Astrocyte (in vitro differentiated cells and primary cell): ENCODE data around the gene CCDC85A. TPM values are rescaled to one million over a fixed set of nuclear protein-coding genes. Genes with fewer than 3 reads are reported as not detected.

Source experiments
- DNase-seq: peaks from one replicate; pipeline ENCODE4 v3.0.0-alpha.2; 2010; ENCODE audit warnings: low read depth
- FAIRE-seq: peaks from 2 replicates; lab custom pipeline; 2011; peaks lifted over from hg19 to GRCh38; lab: Jason Lieb, UNC
- H2AFZ ChIP-seq: 2 replicates; pipeline ENCODE4 v1.6.0; 2012; ENCODE audit warnings: low read depth, low read length, inconsistent platforms
- H3K27ac ChIP-seq: 2 replicates; pipeline ENCODE4 v1.5.1; 2011; ENCODE audit warnings: low read depth, low read length, inconsistent platforms
- H3K27me3 ChIP-seq: 2 replicates; pipeline ENCODE4 v1.6.0; 2011; ENCODE audit warnings: low read length, inconsistent platforms; ENCODE audit not compliant: insufficient read depth
- H3K36me3 ChIP-seq: 2 replicates; pipeline ENCODE4 v1.5.1; 2011; ENCODE audit warnings: low read length, inconsistent platforms; ENCODE audit not compliant: insufficient read depth
- H3K4me1 ChIP-seq: 2 replicates; pipeline ENCODE4 v1.5.1; 2011; ENCODE audit warnings: low read length, inconsistent platforms; ENCODE audit not compliant: insufficient read depth
- H3K4me2 ChIP-seq: 2 replicates; pipeline ENCODE4 v1.6.0; 2012; ENCODE audit warnings: low read length, inconsistent platforms
- H3K4me3 ChIP-seq: 2 replicates; pipeline ENCODE4 v1.5.1; 2011; ENCODE audit warnings: low read depth, mild to moderate bottlenecking, low read length, inconsistent platforms; ENCODE audit not compliant: insufficient read depth
- H3K79me2 ChIP-seq: 2 replicates; pipeline ENCODE4 v1.6.0; 2012; ENCODE audit warnings: mild to moderate bottlenecking, low read length, inconsistent platforms; ENCODE audit not compliant: insufficient read depth
- H3K9ac ChIP-seq: 2 replicates; pipeline ENCODE4 v1.6.0; 2012; ENCODE audit warnings: mild to moderate bottlenecking, low read length, inconsistent platforms
- H3K9me3 ChIP-seq: 2 replicates; pipeline ENCODE4 v1.5.1; 2012; ENCODE audit warnings: low read depth, mild to moderate bottlenecking, low read length, inconsistent platforms; ENCODE audit not compliant: insufficient read depth
- H4K20me1 ChIP-seq: 2 replicates; pipeline ENCODE4 v1.6.0; 2012; ENCODE audit warnings: low read length, inconsistent platforms; ENCODE audit not compliant: insufficient read depth
- H3K27ac Mint-ChIP-seq: one replicate; pipeline ENCODE4 v1.8.0; 2021; ENCODE audit warnings: mild to moderate bottlenecking, mixed read lengths; ENCODE audit not compliant: unreplicated experiment
- H3K27me3 Mint-ChIP-seq: one replicate; pipeline ENCODE4 v1.8.0; 2021; ENCODE audit warnings: low read depth, mixed read lengths; ENCODE audit not compliant: unreplicated experiment
- H3K36me3 Mint-ChIP-seq: one replicate; pipeline ENCODE4 v1.8.0; 2021; ENCODE audit warnings: low read depth, mixed read lengths; ENCODE audit not compliant: unreplicated experiment
- H3K4me1 Mint-ChIP-seq: one replicate; pipeline ENCODE4 v1.8.0; 2021; ENCODE audit warnings: low read depth, mixed read lengths; ENCODE audit not compliant: unreplicated experiment
- H3K4me3 Mint-ChIP-seq: one replicate; pipeline ENCODE4 v1.8.0; 2021; ENCODE audit warnings: mild to moderate bottlenecking, moderate library complexity, mixed read lengths; ENCODE audit not compliant: unreplicated experiment
- H3K9me3 Mint-ChIP-seq: one replicate; pipeline ENCODE4 v1.8.0; 2021; ENCODE audit warnings: mild to moderate bottlenecking, mixed read lengths; ENCODE audit not compliant: unreplicated experiment
- CTCF ChIP-seq: IDR thresholded peaks from 2 replicates; pipeline ENCODE4 v1.5.1; 2011; ENCODE audit warnings: low read depth, mild to moderate bottlenecking, inconsistent platforms, low read length, moderate library complexity; ENCODE audit not compliant: insufficient read depth
- EZH2 ChIP-seq: IDR thresholded peaks from 2 replicates; pipeline ENCODE4 v1.6.1; 2012; ENCODE audit warnings: mild to moderate bottlenecking, low read length, inconsistent platforms; ENCODE audit not compliant: insufficient read depth
- total RNA-seq: library from RNA; stranded (reverse); gene quantifications from 2 replicates; pipeline ENCODE4 v1.2.1, GENCODE V29; 2021

The CCDC85A gene
- total RNA-seq, 1 donor from 2014 or later = 8.9 TPM

GRCh38 chr2:56207760-56208159 is 24.0 kb downstream of the CCDC85A start:
- no peak overlapping the region for H3K4me2 ChIP-seq
- no peaks in the 10 kb centered on the region for H3K27me3 Mint-ChIP-seq
- H3K36me3 ChIP-seq = no peaks in the 10 kb centered on the region
- H3K36me3 Mint-ChIP-seq = peaks cover 2% of the 10 kb centered on the region
- no peak overlapping the region for H3K27ac ChIP-seq
- no peaks in the 10 kb centered on the region for H3K9me3 ChIP-seq
- DNase-seq (no peak), FAIRE-seq (no peak)
- H3K79me2 ChIP-seq = no peaks in the 10 kb centered on the region
- H3K27ac Mint-ChIP-seq = no peak overlapping the region
- H3K4me3 Mint-ChIP-seq = no peak overlapping the region
- no peak overlapping the region for H2AFZ ChIP-seq
- no peaks in the 10 kb centered on the region for H3K4me1 ChIP-seq
- peaks cover 10% of the 10 kb centered on the region for H3K4me1 Mint-ChIP-seq
- H3K9ac ChIP-seq = no peak overlapping the region
- TF ChIP-seq CTCF = no peak
- no peak for TF ChIP-seq EZH2
- H3K4me3 ChIP-seq = no peak overlapping the region
- peaks cover 7% of the 10 kb centered on the region for H3K9me3 Mint-ChIP-seq
- H3K27me3 ChIP-seq = no peaks in the 10 kb centered on the region
- no peaks in the 10 kb centered on the region for H4K20me1 ChIP-seq

- Histone ChIP-seq H3K4me2 (no peak overlapping the region), H4K20me1 (no peaks in the 10 kb centered on the region), H3K79me2 (no peaks in the 10 kb centered on the region), H2AFZ (no peak overlapping the region), H3K36me3 (no peaks in the 10 kb centered on the region), H3K9ac (no peak overlapping the region), H3K27ac (no peak overlapping the region), H3K4me3 (no peak overlapping the region), H3K9me3 (no peaks in the 10 kb centered on the region), H3K4me1 (no peaks in the 10 kb centered on the region), H3K27me3 (no peaks in the 10 kb centered on the region)
- Mint-ChIP-seq H3K4me1 (peaks cover 8% of the 10 kb centered on the region), H3K9me3 (peaks cover 7% of the 10 kb centered on the region), H3K36me3 (peaks cover 2% of the 10 kb centered on the region), H3K27ac (no peak overlapping the region), H3K4me3 (no peak overlapping the region), H3K27me3 (no peaks in the 10 kb centered on the region)
- FAIRE-seq = no peak
- DNase-seq = no peak
- no peak for TF ChIP-seq EZH2
- no peak for TF ChIP-seq CTCF
These were observed 24.6 kb downstream of the CCDC85A start for GRCh38 chr2:56208380-56208779.

- Histone ChIP-seq H3K27me3 (no peaks in the 10 kb centered on the region), H3K4me2 (no peak overlapping the region), H3K9ac (no peak overlapping the region), H4K20me1 (no peaks in the 10 kb centered on the region), H3K27ac (no peak overlapping the region), H2AFZ (no peak overlapping the region), H3K4me3 (no peak overlapping the region), H3K79me2 (no peaks in the 10 kb centered on the region), H3K9me3 (no peaks in the 10 kb centered on the region), H3K36me3 (no peaks in the 10 kb centered on the region), H3K4me1 (no peaks in the 10 kb centered on the region)
- Mint-ChIP-seq H3K27ac (no peak overlapping the region), H3K4me1 (peaks cover 8% of the 10 kb centered on the region), H3K4me3 (no peak overlapping the region), H3K36me3 (peaks cover 2% of the 10 kb centered on the region), H3K9me3 (peaks cover 7% of the 10 kb centered on the region), H3K27me3 (no peaks in the 10 kb centered on the region)
- TF ChIP-seq EZH2 (no peak), CTCF (no peak)
- peak; percentile 36 for DNase-seq
- FAIRE-seq = no peak
These were observed 25.9 kb downstream of the CCDC85A start for GRCh38 chr2:56209701-56210100.
